ENCODE results near the gene EXOSC10. TPM values are rescaled to one million over a fixed set of nuclear protein-coding genes. Genes with fewer than 3 reads are reported as not detected.
"Not testable (repeated sequence)": the region's sequence is repeated elsewhere in the genome, so short reads cannot be mapped to it uniquely, and the experiment has no call there.

EXOSC10 gene
- polyA plus RNA-seq, 2 of the 4 experiments (the other 2 are of a cell fraction) = 45.4 to 76.9 TPM

DNA sequence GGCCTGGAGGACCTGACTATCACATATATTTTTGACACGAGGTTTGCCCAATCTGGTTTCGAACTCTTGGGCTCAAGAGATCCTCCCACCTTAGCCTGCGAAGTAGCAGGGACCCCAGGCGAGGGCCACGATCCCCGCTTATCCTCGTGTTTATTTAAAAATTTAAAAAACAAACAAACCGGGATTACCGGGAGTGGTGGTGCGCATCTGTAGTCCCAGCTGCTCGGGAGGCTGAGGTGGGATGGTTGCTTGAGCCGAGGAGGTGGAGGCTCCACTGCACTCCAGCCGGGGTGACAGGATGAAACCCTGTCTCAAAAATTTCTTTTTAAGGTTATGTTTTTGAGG, 452 bp upstream of the EXOSC10 start:
- DNase-seq (ENCODE audit: low read depth in 1 of 2, low spot score in 1 of 2) (no peak), ATAC-seq (no peak), FAIRE-seq (no peak)
- TF ChIP-seq BHLHE40 (IDR thresholded peaks at IDR 0.05; ENCODE audit: low read depth, low read length) (no peak), MYC (IDR thresholded peaks at IDR 0.05; ENCODE audit: borderline replicate concordance, low read length) (0 out of 2 replicates have a peak, but pooled peaks have one; percentile 23)
- no peaks in the 10 kb centered on the region for H3K9me3 ChIP-seq
- 58% methylated on average over 13 of the region's 13 CpGs for WGBS (ENCODE audit: missing lambda C conversion rate)
- POLR2A ChIA-PET = interaction anchor here (0.7 to 1.5 kb wide), 7 partner anchors 9 to 172 kb away, joined by 3 to 5 read pairs (median 3); no protein-coding TSS in a partner anchor
- CTCF ChIA-PET = interaction anchor here (2.9 kb wide), 1 partner anchor 63 kb away, joined by 16 read pairs; no protein-coding TSS in a partner anchor
- H3K27ac ChIP-seq = peak overlapping the region; percentile 93 to 100
- H3K4me2 ChIP-seq = peak overlapping the region; percentile 96
- peak overlapping the region; percentile 88 for H3K4me3 ChIP-seq
- H3K4me1 ChIP-seq = peaks cover 8% of the 10 kb centered on the region; the same call in 2 of the 3 replicates

- POLR2A ChIA-PET = interaction anchor here (0.6 to 1.5 kb wide), 4 partner anchors 13 to 644 kb away, joined by 3 read pairs; no protein-coding TSS in a partner anchor
- TF ChIP-seq TFCP2L1 (CRISPR knock-in tag; IDR thresholded peaks at IDR 0.05) (no peak), EHMT2 (IDR thresholded peaks at IDR 0.05; ENCODE audit: low read depth) (no peak), HDAC2 (IDR thresholded peaks at IDR 0.05) (no peak), MAX (IDR thresholded peaks at IDR 0.05) (no peak), NR3C1 (IDR thresholded peaks at IDR 0.05) (no peak), TP53 (CRISPR knock-in tag; IDR thresholded peaks at IDR 0.05) (no peak), MAZ (IDR thresholded peaks at IDR 0.05; ENCODE audit: borderline replicate concordance, low read depth, low read length) (no peak), KDM5A (IDR thresholded peaks at IDR 0.05) (no peak), USF2 (IDR thresholded peaks at IDR 0.05) (no peak), PHF8 (IDR thresholded peaks at IDR 0.05; ENCODE audit: borderline replicate concordance, low read depth) (no peak), HOXB13 (CRISPR knock-in tag; IDR thresholded peaks at IDR 0.05; ENCODE audit: low read depth) (no peak), HEYL (CRISPR knock-in tag; IDR thresholded peaks at IDR 0.05) (no peak), ZNF302 (CRISPR knock-in tag; IDR thresholded peaks at IDR 0.05) (no peak), EP300 (IDR thresholded peaks at IDR 0.05) (no peak), FOSL2 (IDR thresholded peaks at IDR 0.05) (no peak), FOSL2 (CRISPR knock-in tag; IDR thresholded peaks at IDR 0.05) (no peak), ZSCAN20 (CRISPR knock-in tag; IDR thresholded peaks at IDR 0.05) (no peak)
- TF ChIP-seq, protein P1, sequence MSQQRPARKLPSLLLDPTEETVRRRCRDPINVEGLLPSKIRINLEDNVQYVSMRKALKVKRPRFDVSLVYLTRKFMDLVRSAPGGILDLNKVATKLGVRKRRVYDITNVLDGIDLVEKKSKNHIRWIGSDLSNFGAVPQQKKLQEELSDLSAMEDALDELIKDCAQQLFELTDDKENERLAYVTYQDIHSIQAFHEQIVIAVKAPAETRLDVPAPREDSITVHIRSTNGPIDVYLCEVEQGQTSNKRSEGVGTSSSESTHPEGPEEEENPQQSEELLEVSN (IDR thresholded peaks at IDR 0.05; ENCODE audit: borderline replicate concordance, low read depth) = no peak
- CTCF ChIA-PET = interaction anchor here (2.9 kb wide), 1 partner anchor 61 kb away, joined by 16 read pairs; no protein-coding TSS in a partner anchor
- no peak for DNase-seq (ENCODE audit: low read depth in 1 of 2, low spot score in 1 of 2)
- peaks cover 8% of the 10 kb centered on the region; the same call in 2 of the 3 replicates for H3K4me1 ChIP-seq
- 13% methylated on average over 5 of the region's 5 CpGs for WGBS (ENCODE audit: missing lambda C conversion rate)
- no peak for FAIRE-seq
- ATAC-seq = no peak
- H3K4me2 ChIP-seq = peak overlapping the region; percentile 96
- peak overlapping the region; percentile 93 to 100 for H3K27ac ChIP-seq
- H3K4me3 ChIP-seq = peak overlapping the region; percentile 88
- no peaks in the 10 kb centered on the region for H3K9me3 ChIP-seq
These were observed 749 bp downstream of the EXOSC10 start for GRCh38 chr1:11098931-11099309.

- H3K4me3 ChIP-seq; H3K4me1 ChIP-seq; H3K4me2 ChIP-seq; H3K9me3 ChIP-seq; FAIRE-seq; POLR2A ChIA-PET; DNase-seq (ENCODE audit: low read depth in 1 of 2, low spot score in 1 of 2); ATAC-seq; H3K27ac ChIP-seq; CTCF ChIA-PET: not testable (repeated sequence)
- 63% methylated on average over 3 of the region's 3 CpGs for WGBS (ENCODE audit: missing lambda C conversion rate)
These were observed 15.9 kb downstream of the EXOSC10 start for GRCh38 chr1:11083784-11084183.

GRCh38 chr1:11080931-11081330, 18.7 kb downstream of the EXOSC10 start:
- Histone ChIP-seq H3K9me3 (no peaks in the 10 kb centered on the region), H3K4me2 (no peak overlapping the region), H3K4me1 (no peaks in the 10 kb centered on the region), H3K4me3 (no peak overlapping the region), H3K27ac (no peak overlapping the region)
- WGBS (ENCODE audit: missing lambda C conversion rate) = 85% methylated on average over 11 of the region's 12 CpGs
- no peak for DNase-seq (ENCODE audit: low read depth in 1 of 2, low spot score in 1 of 2)
- FAIRE-seq = no peak
- ATAC-seq = no peak
- ChIA-PET POLR2A (no interaction called here), CTCF (interaction anchor here (0.8 kb wide), 2 partner anchors 20 to 43 kb away, joined by 3 read pairs; no protein-coding TSS in a partner anchor)
- TF ChIP-seq ZFP36 (IDR thresholded peaks at IDR 0.05; ENCODE audit: borderline replicate concordance, partially characterized antibody) (no peak), FOXS1 (CRISPR knock-in tag; IDR thresholded peaks at IDR 0.05) (no peak), RFX5 (IDR thresholded peaks at IDR 0.05) (no peak)
- TF ChIP-seq, protein P2, sequence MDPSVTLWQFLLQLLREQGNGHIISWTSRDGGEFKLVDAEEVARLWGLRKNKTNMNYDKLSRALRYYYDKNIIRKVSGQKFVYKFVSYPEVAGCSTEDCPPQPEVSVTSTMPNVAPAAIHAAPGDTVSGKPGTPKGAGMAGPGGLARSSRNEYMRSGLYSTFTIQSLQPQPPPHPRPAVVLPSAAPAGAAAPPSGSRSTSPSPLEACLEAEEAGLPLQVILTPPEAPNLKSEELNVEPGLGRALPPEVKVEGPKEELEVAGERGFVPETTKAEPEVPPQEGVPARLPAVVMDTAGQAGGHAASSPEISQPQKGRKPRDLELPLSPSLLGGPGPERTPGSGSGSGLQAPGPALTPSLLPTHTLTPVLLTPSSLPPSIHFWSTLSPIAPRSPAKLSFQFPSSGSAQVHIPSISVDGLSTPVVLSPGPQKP (IDR thresholded peaks at IDR 0.05; ENCODE audit: low read depth, low read length) = no peak
- TF ChIP-seq, protein P3, sequence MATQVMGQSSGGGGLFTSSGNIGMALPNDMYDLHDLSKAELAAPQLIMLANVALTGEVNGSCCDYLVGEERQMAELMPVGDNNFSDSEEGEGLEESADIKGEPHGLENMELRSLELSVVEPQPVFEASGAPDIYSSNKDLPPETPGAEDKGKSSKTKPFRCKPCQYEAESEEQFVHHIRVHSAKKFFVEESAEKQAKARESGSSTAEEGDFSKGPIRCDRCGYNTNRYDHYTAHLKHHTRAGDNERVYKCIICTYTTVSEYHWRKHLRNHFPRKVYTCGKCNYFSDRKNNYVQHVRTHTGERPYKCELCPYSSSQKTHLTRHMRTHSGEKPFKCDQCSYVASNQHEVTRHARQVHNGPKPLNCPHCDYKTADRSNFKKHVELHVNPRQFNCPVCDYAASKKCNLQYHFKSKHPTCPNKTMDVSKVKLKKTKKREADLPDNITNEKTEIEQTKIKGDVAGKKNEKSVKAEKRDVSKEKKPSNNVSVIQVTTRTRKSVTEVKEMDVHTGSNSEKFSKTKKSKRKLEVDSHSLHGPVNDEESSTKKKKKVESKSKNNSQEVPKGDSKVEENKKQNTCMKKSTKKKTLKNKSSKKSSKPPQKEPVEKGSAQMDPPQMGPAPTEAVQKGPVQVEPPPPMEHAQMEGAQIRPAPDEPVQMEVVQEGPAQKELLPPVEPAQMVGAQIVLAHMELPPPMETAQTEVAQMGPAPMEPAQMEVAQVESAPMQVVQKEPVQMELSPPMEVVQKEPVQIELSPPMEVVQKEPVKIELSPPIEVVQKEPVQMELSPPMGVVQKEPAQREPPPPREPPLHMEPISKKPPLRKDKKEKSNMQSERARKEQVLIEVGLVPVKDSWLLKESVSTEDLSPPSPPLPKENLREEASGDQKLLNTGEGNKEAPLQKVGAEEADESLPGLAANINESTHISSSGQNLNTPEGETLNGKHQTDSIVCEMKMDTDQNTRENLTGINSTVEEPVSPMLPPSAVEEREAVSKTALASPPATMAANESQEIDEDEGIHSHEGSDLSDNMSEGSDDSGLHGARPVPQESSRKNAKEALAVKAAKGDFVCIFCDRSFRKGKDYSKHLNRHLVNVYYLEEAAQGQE (IDR thresholded peaks at IDR 0.05) = no peak

Measured in A549 (cell line).